HG03108 (cell line): ENCODE results near the gene CAV3.
"Not testable (repeated sequence)": the region's sequence is repeated elsewhere in the genome, so short reads cannot be mapped to it uniquely, and the experiment has no call there.

Experiments used
- ATAC-seq: cut with Tn5 transposase; IDR thresholded peaks from one replicate; pipeline ENCODE4 v1.9.1; 2021; ENCODE audit warnings: moderate library complexity; ENCODE audit not compliant: unreplicated experiment

The CAV3 gene

GRCh38 chr3:8733332-8734094 lies at the start of gene CAV3:
Gene CAV3, plus strand, starts transcription at chr3:8733802. Its CDS starts 75 bp downstream, at chr3:8733877.
- no peak for ATAC-seq

- not testable (repeated sequence) for ATAC-seq
These were observed 48.6 kb upstream of the CAV3 start for GRCh38 chr3:8684992-8685391.

GRCh38 chr3:8691295-8691694 lies 42.3 kb upstream of the CAV3 start:
- not testable (repeated sequence) for ATAC-seq

- no peak for ATAC-seq
These were observed 31.0 kb upstream of the CAV3 start for GRCh38 chr3:8702560-8702959.

GRCh38 chr3:8705575-8705974 lies 28.0 kb upstream of the CAV3 start:
- no peak for ATAC-seq

GRCh38 chr3:8709287-8709686 lies 24.3 kb upstream of the CAV3 start:
- no peak for ATAC-seq

GRCh38 chr3:8709801-8710507 lies 23.6 kb upstream of the CAV3 start:
- ATAC-seq, result no peak

GRCh38 chr3:8712045-8712907 lies 21.3 kb upstream of the CAV3 start:
- no peak for ATAC-seq

- ATAC-seq, result no peak
These were observed 20.7 kb upstream of the CAV3 start for GRCh38 chr3:8712908-8713255.

GRCh38 chr3:8713901-8714759 lies 19.5 kb upstream of the CAV3 start:
- no peak for ATAC-seq

GRCh38 chr3:8715757-8716156 lies 17.8 kb upstream of the CAV3 start:
- not testable (repeated sequence) for ATAC-seq

- no peak for ATAC-seq
These were observed 10.8 kb upstream of the CAV3 start for GRCh38 chr3:8722808-8723207.

- ATAC-seq, result no peak
These were observed 10.0 kb upstream of the CAV3 start for GRCh38 chr3:8723612-8724011.

- ATAC-seq, result no peak
These were observed 9.4 kb upstream of the CAV3 start for GRCh38 chr3:8724108-8724752.

GRCh38 chr3:8727605-8728512 lies 5.7 kb upstream of the CAV3 start:
- ATAC-seq, result no peak

GRCh38 chr3:8729479-8729878 lies 4.1 kb upstream of the CAV3 start:
- no peak for ATAC-seq

- no peak for ATAC-seq
These were observed 2.9 kb upstream of the CAV3 start for GRCh38 chr3:8730656-8731055.

GRCh38 chr3:8732413-8732812 lies 1.2 kb upstream of the CAV3 start:
- no peak for ATAC-seq
